Measurements from ENCODE around the gene LITAF. TPM values are rescaled to one million over a fixed set of nuclear protein-coding genes. Genes with fewer than 3 reads are reported as not detected.
"Not testable (repeated sequence)": the region's sequence is repeated elsewhere in the genome, so short reads cannot be mapped to it uniquely, and the experiment has no call there.

LITAF gene
- total RNA-seq, 1 donor from 2014 or later, result 42.5 TPM

DNA sequence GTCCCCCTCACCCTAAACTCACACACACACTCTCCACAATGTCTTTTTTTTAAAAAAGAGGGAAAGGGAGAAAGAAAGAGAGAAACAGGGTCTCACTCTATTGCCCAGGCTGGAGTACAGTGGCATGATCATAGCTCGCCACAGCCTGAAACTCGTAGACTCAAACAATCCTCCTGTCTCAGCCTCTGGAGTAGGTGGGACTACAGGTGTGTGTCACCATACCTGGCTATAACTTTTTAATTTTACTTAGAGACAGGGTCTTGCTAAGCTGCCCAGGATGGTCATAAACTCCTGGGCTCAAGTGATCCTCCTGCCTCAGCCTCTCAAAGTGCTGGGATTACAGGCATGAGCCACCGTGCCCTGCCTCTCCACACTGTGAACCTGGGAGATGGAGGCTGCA is 24.9 kb downstream of the LITAF start:
- no peaks in the 10 kb centered on the region for H3K9me3 ChIP-seq (ENCODE audit: low read depth)
- H4K20me1 ChIP-seq (ENCODE audit: low read depth), result no peaks in the 10 kb centered on the region
- no peak for TF ChIP-seq EZH2phosphoT487 (IDR thresholded peaks at IDR 0.05)
- TF ChIP-seq EZH2 (IDR thresholded peaks at IDR 0.05), result no peak
- TF ChIP-seq, protein P1, sequence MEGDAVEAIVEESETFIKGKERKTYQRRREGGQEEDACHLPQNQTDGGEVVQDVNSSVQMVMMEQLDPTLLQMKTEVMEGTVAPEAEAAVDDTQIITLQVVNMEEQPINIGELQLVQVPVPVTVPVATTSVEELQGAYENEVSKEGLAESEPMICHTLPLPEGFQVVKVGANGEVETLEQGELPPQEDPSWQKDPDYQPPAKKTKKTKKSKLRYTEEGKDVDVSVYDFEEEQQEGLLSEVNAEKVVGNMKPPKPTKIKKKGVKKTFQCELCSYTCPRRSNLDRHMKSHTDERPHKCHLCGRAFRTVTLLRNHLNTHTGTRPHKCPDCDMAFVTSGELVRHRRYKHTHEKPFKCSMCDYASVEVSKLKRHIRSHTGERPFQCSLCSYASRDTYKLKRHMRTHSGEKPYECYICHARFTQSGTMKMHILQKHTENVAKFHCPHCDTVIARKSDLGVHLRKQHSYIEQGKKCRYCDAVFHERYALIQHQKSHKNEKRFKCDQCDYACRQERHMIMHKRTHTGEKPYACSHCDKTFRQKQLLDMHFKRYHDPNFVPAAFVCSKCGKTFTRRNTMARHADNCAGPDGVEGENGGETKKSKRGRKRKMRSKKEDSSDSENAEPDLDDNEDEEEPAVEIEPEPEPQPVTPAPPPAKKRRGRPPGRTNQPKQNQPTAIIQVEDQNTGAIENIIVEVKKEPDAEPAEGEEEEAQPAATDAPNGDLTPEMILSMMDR (IDR thresholded peaks at IDR 0.05), result no peak
- Mint-ChIP-seq H3K9me3 (peaks cover 2% of the 10 kb centered on the region), H3K27me3 (ENCODE audit: insufficient read depth, low read depth) (no peaks in the 10 kb centered on the region), H3K36me3 (peaks cover 2% of the 10 kb centered on the region), H3K4me3 (no peak overlapping the region), H3K4me1 (peaks cover 17% of the 10 kb centered on the region), H3K27ac (no peak overlapping the region)
- no peak for DNase-seq (ENCODE audit: low spot score)
- H3K36me3 ChIP-seq, result no peaks in the 10 kb centered on the region
- H3K27ac ChIP-seq, result no peak overlapping the region
- no peak overlapping the region for H3K4me2 ChIP-seq
- peaks cover 17% of the 10 kb centered on the region for H3K4me1 ChIP-seq
- peaks cover 6% of the 10 kb centered on the region for H3F3A ChIP-seq (ENCODE audit: low read depth)
- H3K4me3 ChIP-seq, result no peak overlapping the region
- no peak overlapping the region for H3K9ac ChIP-seq
- H3K27me3 ChIP-seq, result no peaks in the 10 kb centered on the region
- H3K79me2 ChIP-seq (ENCODE audit: low read depth), result peaks cover 55% of the 10 kb centered on the region
- H2AFZ ChIP-seq (replicated peaks), result no peak overlapping the region

DNA sequence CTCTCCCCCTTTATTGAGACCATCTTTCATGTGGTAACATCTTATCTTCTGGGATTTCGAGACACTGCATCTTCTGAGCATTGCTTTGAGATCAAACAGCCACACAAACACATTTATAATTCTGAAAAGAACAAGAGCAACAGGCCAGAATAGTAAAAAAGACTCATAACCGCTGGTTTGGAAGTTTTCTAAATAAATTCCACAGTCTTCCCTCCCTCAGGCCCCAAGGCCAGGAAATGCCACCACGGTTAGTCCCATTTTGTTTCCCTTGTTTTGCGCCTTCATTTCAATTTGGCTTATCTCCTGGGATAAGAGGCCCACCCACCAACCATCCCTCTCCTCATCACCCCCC is 25.3 kb downstream of the LITAF start:
- Histone ChIP-seq H2AFZ (replicated peaks) (no peak overlapping the region), H3K4me3 (no peak overlapping the region), H3K27me3 (no peaks in the 10 kb centered on the region), H3K4me2 (no peak overlapping the region), H3K9ac (no peak overlapping the region), H3F3A (ENCODE audit: low read depth) (peaks cover 6% of the 10 kb centered on the region), H3K79me2 (ENCODE audit: low read depth) (peaks cover 51% of the 10 kb centered on the region), H3K27ac (no peak overlapping the region), H3K9me3 (ENCODE audit: low read depth) (no peaks in the 10 kb centered on the region), H4K20me1 (ENCODE audit: low read depth) (no peaks in the 10 kb centered on the region), H3K4me1 (peaks cover 17% of the 10 kb centered on the region), H3K36me3 (no peaks in the 10 kb centered on the region)
- no peak for DNase-seq (ENCODE audit: low spot score)
- Mint-ChIP-seq H3K4me3 (no peak overlapping the region), H3K4me1 (peaks cover 17% of the 10 kb centered on the region), H3K36me3 (peaks cover 6% of the 10 kb centered on the region), H3K27ac (no peak overlapping the region), H3K27me3 (ENCODE audit: insufficient read depth, low read depth) (no peaks in the 10 kb centered on the region), H3K9me3 (peaks cover 6% of the 10 kb centered on the region)
- TF ChIP-seq, protein P1 (IDR thresholded peaks at IDR 0.05), result no peak
- TF ChIP-seq EZH2 (IDR thresholded peaks at IDR 0.05) (no peak), EZH2phosphoT487 (IDR thresholded peaks at IDR 0.05) (no peak)

DNA sequence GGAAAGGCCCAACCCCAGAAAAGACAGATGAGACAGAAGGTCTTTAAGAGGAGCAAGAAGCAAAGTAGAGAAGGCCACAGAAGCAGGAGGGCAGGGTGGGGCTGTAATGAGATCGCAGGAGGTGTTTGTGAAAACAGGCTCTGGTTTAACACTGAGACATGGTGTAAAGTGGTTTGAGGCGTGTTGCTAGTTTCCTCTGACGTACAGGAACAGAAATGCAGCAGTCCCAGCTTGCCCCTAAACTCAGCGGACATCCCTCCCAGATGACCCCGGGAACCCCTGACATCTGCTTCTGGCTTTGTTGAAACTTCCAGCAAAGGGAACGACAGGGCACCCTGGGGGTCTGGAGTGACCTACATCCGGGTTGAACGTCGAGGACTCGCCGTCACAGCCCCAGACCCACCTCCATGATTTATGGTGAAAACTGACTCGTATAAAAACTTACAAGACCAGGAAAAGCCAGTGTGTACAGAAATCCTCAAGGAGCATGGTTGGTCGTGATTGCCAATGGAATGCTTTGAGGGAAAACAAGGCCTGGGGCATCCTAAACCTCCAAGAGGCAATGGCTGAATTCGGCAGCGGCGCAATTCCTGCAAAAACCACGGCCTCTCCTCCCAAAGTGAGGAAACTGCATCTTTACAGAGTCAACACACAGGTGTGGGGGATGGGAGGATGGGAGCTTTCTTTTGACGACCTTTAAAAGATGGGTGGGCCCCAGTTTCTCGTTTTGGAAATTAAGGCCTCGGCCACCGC is 25.8 kb downstream of the LITAF start:
- peaks cover 12% of the 10 kb centered on the region for H3K9me3 Mint-ChIP-seq
- H3K27me3 Mint-ChIP-seq (ENCODE audit: insufficient read depth, low read depth), result no peaks in the 10 kb centered on the region
- Histone ChIP-seq H3F3A (ENCODE audit: low read depth) (peaks cover 6% of the 10 kb centered on the region), H3K27me3 (no peaks in the 10 kb centered on the region), H3K9ac (no peak overlapping the region), H3K4me3 (no peak overlapping the region), H4K20me1 (ENCODE audit: low read depth) (no peaks in the 10 kb centered on the region), H3K27ac (peak overlapping the region; percentile 26), H3K4me2 (no peak overlapping the region), H3K36me3 (no peaks in the 10 kb centered on the region), H3K79me2 (ENCODE audit: low read depth) (peaks cover 47% of the 10 kb centered on the region), H3K9me3 (ENCODE audit: low read depth) (no peaks in the 10 kb centered on the region), H3K4me1 (peaks cover 17% of the 10 kb centered on the region), H2AFZ (replicated peaks) (no peak overlapping the region)
- peaks cover 17% of the 10 kb centered on the region for H3K4me1 Mint-ChIP-seq
- H3K4me3 Mint-ChIP-seq, result no peak overlapping the region
- TF ChIP-seq EZH2 (IDR thresholded peaks at IDR 0.05) (no peak), EZH2phosphoT487 (IDR thresholded peaks at IDR 0.05) (no peak)
- TF ChIP-seq, protein P1 (IDR thresholded peaks at IDR 0.05), result no peak
- peaks cover 12% of the 10 kb centered on the region for H3K36me3 Mint-ChIP-seq
- peak overlapping the region; percentile 48 for H3K27ac Mint-ChIP-seq
- DNase-seq (ENCODE audit: low spot score), result peak; percentile 31

DNA sequence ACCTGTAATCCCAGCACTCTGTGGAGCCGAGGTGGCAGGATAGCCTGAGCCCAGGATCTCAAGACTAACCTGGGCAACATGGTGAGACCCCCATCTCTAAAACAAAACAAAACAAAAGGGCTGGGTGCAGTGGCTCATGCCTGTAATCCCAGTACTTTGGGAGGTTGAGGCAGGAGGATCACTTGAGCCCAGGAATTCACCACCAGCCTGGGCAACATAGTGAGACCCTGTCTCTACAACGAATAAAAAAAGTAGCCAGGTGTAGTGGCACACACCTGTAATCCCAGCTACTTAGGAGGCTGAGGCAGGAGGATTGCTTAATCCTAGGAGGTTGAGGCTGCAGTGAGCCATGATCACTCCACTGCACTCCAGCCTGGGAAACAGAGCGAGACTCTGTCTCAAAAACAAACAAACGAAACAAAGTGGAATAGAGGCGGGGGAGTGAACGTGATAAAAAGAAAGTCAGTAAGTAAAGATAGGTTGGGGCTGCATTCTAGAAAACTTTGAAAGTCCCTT is 28.4 kb downstream of the LITAF start:
- not testable (repeated sequence) for H3K27me3 Mint-ChIP-seq (ENCODE audit: insufficient read depth, low read depth); H3K9me3 ChIP-seq (ENCODE audit: low read depth); H3K4me3 Mint-ChIP-seq; H4K20me1 ChIP-seq (ENCODE audit: low read depth); H3K4me3 ChIP-seq; H3K4me2 ChIP-seq; H3K27me3 ChIP-seq; H3K36me3 ChIP-seq; H2AFZ ChIP-seq (replicated peaks); H3K27ac Mint-ChIP-seq; DNase-seq (ENCODE audit: low spot score); H3K9ac ChIP-seq; H3F3A ChIP-seq (ENCODE audit: low read depth)
- Histone ChIP-seq H3K79me2 (ENCODE audit: low read depth) (peaks cover 41% of the 10 kb centered on the region), H3K27ac (peak overlapping the region; percentile 20), H3K4me1 (peaks cover 12% of the 10 kb centered on the region)
- Mint-ChIP-seq H3K9me3 (peaks cover 15% of the 10 kb centered on the region), H3K4me1 (peaks cover 15% of the 10 kb centered on the region), H3K36me3 (peaks cover 19% of the 10 kb centered on the region)

Data from neural progenitor cell (in vitro differentiated cells).